Neuronal stem cell (in vitro differentiated cells): ENCODE results near the gene KLRC3.
"Not testable (repeated sequence)": the region's sequence is repeated elsewhere in the genome, so short reads cannot be mapped to it uniquely, and the experiment has no call there.

Experiments
- DNase-seq: peaks from one replicate; pipeline ENCODE4 v3.0.0-alpha.2; 2013; ENCODE audit warnings: low spot score
- H2AFZ ChIP-seq: one replicate; pipeline ENCODE4 v1.6.1; 2013; ENCODE audit warnings: mild to moderate bottlenecking, low read length, inconsistent platforms
- H2AK5ac ChIP-seq: 2 replicates; pipeline ENCODE4 v1.6.1; 2013; ENCODE audit warnings: low read depth, mild to moderate bottlenecking, inconsistent platforms, low read length, moderate library complexity, mixed read lengths
- H2BK120ac ChIP-seq: 2 replicates; pipeline ENCODE4 v1.6.1; 2013; ENCODE audit warnings: low read depth, mild to moderate bottlenecking, inconsistent platforms, low read length, moderate library complexity, mixed read lengths
- H2BK12ac ChIP-seq: one replicate; pipeline ENCODE4 v1.6.1; 2013; ENCODE audit warnings: low read length, inconsistent platforms
- H2BK15ac ChIP-seq: 2 replicates; pipeline ENCODE4 v1.6.1; 2013; ENCODE audit warnings: mild to moderate bottlenecking, low read length, inconsistent platforms, mixed read lengths
- H2BK5ac ChIP-seq: one replicate; pipeline ENCODE4 v1.6.1; 2013; ENCODE audit warnings: inconsistent platforms, mild to moderate bottlenecking, low read length, moderate library complexity
- H3K14ac ChIP-seq: one replicate; pipeline ENCODE4 v1.6.1; 2013; ENCODE audit warnings: low read length, inconsistent platforms
- H3K18ac ChIP-seq: 2 replicates; pipeline ENCODE4 v1.6.1; 2013; ENCODE audit warnings: low read length, inconsistent platforms
- H3K23ac ChIP-seq: 2 replicates; pipeline ENCODE4 v1.6.1; 2013; ENCODE audit warnings: low read depth, mild to moderate bottlenecking, mixed read lengths, low read length, inconsistent platforms; ENCODE audit not compliant: poor library complexity
- H3K27ac ChIP-seq: replicated peaks from 3 replicates; pipeline ENCODE4 v1.5.1; 2013; ENCODE audit warnings: low read length, inconsistent platforms
- H3K27me3 ChIP-seq, 3 experiments: 2 replicates each; pipeline ENCODE4 v1.6.1; 2013; ENCODE audit warnings: low read length in 3 of 3, mild to moderate bottlenecking in 2 of 3, inconsistent platforms in 1 of 3, low read depth in 1 of 3, mixed read lengths in 1 of 3, moderate library complexity in 1 of 3; ENCODE audit not compliant: control insufficient read depth in 3 of 3, insufficient read depth in 3 of 3
- H3K36me3 ChIP-seq, 2 donors: replicated peaks in 1 of 2; 2 replicates each; pipeline ENCODE4 v1.6.1; 2013; ENCODE audit warnings: low read length in 2 of 2; ENCODE audit not compliant: control insufficient read depth in 2 of 2, insufficient read depth in 2 of 2
- H3K4ac ChIP-seq: 2 replicates; pipeline ENCODE4 v1.6.1; 2013; ENCODE audit warnings: inconsistent platforms, mild to moderate bottlenecking, low read length, moderate library complexity
- H3K4me1 ChIP-seq, 2 donors: 1 replicate in 1 of 2; 2 replicates in 1 of 2; pipeline ENCODE4 v1.6.1; 2013; ENCODE audit warnings: low read length in 2 of 2, low read depth in 1 of 2; ENCODE audit not compliant: control insufficient read depth in 2 of 2, insufficient read depth in 1 of 2
- H3K4me2 ChIP-seq: one replicate; pipeline ENCODE4 v1.6.1; 2013; ENCODE audit warnings: mild to moderate bottlenecking, low read length, inconsistent platforms; ENCODE audit not compliant: insufficient read depth, poor library complexity, severe bottlenecking
- H3K4me3 ChIP-seq, 2 donors: 2 replicates each; pipeline ENCODE4 v1.5.1; 2013; ENCODE audit warnings: low read length in 2 of 2, mild to moderate bottlenecking in 2 of 2, inconsistent platforms in 1 of 2, moderate library complexity in 1 of 2
- H3K79me1 ChIP-seq: one replicate; pipeline ENCODE4 v1.6.1; 2013; ENCODE audit warnings: low read depth, mild to moderate bottlenecking, inconsistent platforms, low read length, moderate library complexity
- H3K9ac ChIP-seq: one replicate; pipeline ENCODE4 v1.6.1; 2013; ENCODE audit warnings: mild to moderate bottlenecking, low read depth, low read length, inconsistent platforms; ENCODE audit not compliant: poor library complexity
- H3K9me3 ChIP-seq, 2 donors: replicated peaks in 1 of 2; 2 replicates each; pipeline versions ENCODE3 to v1.6.1; 2013; ENCODE audit warnings: low read length in 2 of 2, mild to moderate bottlenecking in 2 of 2, inconsistent platforms in 1 of 2, low read depth in 1 of 2, mixed read lengths in 1 of 2, moderate library complexity in 1 of 2; ENCODE audit not compliant: control insufficient read depth in 2 of 2, insufficient read depth in 1 of 2
- H4K8ac ChIP-seq: one replicate; pipeline ENCODE4 v1.6.1; 2013; ENCODE audit warnings: low read depth, mild to moderate bottlenecking, inconsistent platforms, low read length, moderate library complexity
- H4K91ac ChIP-seq: one replicate; pipeline ENCODE4 v1.6.1; 2013; ENCODE audit warnings: low read length, low read depth, mild to moderate bottlenecking, inconsistent platforms; ENCODE audit not compliant: poor library complexity
- WGBS, 2 donors: extraction: QIAGEN DNeasy Blood & Tissue Kit; methylation state at CpG; one replicate each; pipeline ENCODE4 v1.1.7; 2013; ENCODE audit warnings: missing lambda C conversion rate in 2 of 2, mixed read lengths in 1 of 2; ENCODE audit not compliant: insufficient read length in 2 of 2, insufficient replicate concordance in 1 of 2; ENCODE audit errors: extremely low coverage in 2 of 2; 5-methylcytosine and 5-hydroxymethylcytosine counted together

Gene KLRC3

GRCh38 chr12:10437601-10438000, 17.2 kb upstream of the KLRC3 start:
- not testable (repeated sequence) for H3K14ac ChIP-seq, H2BK120ac ChIP-seq, DNase-seq, H2BK15ac ChIP-seq, H2AK5ac ChIP-seq, H3K9ac ChIP-seq, H3K27ac ChIP-seq, H3K79me1 ChIP-seq, H3K4ac ChIP-seq, H3K4me1 ChIP-seq, H3K27me3 ChIP-seq, H3K23ac ChIP-seq, H2AFZ ChIP-seq, H3K4me2 ChIP-seq, H4K91ac ChIP-seq, H3K18ac ChIP-seq, H3K4me3 ChIP-seq, H2BK12ac ChIP-seq, H4K8ac ChIP-seq, H2BK5ac ChIP-seq, H3K9me3 ChIP-seq, H3K36me3 ChIP-seq
- WGBS, 2 donors, result no CpG with 5 or more reads among the region's 2 CpGs

- H2AFZ ChIP-seq, H2BK5ac ChIP-seq, H3K36me3 ChIP-seq, H3K27me3 ChIP-seq, H2AK5ac ChIP-seq, H3K4me1 ChIP-seq, H3K14ac ChIP-seq, H3K9ac ChIP-seq, H2BK120ac ChIP-seq, H3K23ac ChIP-seq, H3K18ac ChIP-seq, H3K4me2 ChIP-seq, DNase-seq, H4K91ac ChIP-seq, H4K8ac ChIP-seq, H3K79me1 ChIP-seq, H3K4me3 ChIP-seq, H3K9me3 ChIP-seq, H2BK12ac ChIP-seq, H2BK15ac ChIP-seq, H3K4ac ChIP-seq, H3K27ac ChIP-seq: not testable (repeated sequence)
- WGBS, 2 donors, result no CpG with 5 or more reads among the region's 3 CpGs
These were observed 15.4 kb upstream of the KLRC3 start, which contains the start of gene KLRC2 for GRCh38 chr12:10435816-10436215. TSS of gene KLRC2 (minus strand) at chr12:10436010. CDS start at chr12:10435986, 24 bp downstream.

- not testable (repeated sequence) for H3K23ac ChIP-seq, H3K9ac ChIP-seq, H3K14ac ChIP-seq, H2BK5ac ChIP-seq, H2AK5ac ChIP-seq, DNase-seq, H3K27ac ChIP-seq, H3K4me3 ChIP-seq, H2BK15ac ChIP-seq, H3K79me1 ChIP-seq, H3K18ac ChIP-seq, H3K4me2 ChIP-seq, H3K4me1 ChIP-seq, H2AFZ ChIP-seq, H2BK12ac ChIP-seq, H3K27me3 ChIP-seq, H4K8ac ChIP-seq, H3K36me3 ChIP-seq, H2BK120ac ChIP-seq, H3K9me3 ChIP-seq, H4K91ac ChIP-seq, H3K4ac ChIP-seq
- WGBS, 2 donors, result no CpG with 5 or more reads among the region's 4 CpGs
These were observed 10.2 kb upstream of the KLRC3 start for GRCh38 chr12:10430623-10431022.

GRCh38 chr12:10425938-10426337, 5.5 kb upstream of the KLRC3 start:
- not testable (repeated sequence) for H3K36me3 ChIP-seq, H3K4ac ChIP-seq, H3K27ac ChIP-seq, H4K8ac ChIP-seq, H3K4me2 ChIP-seq, DNase-seq, H2BK12ac ChIP-seq, H3K27me3 ChIP-seq, H2BK15ac ChIP-seq, H3K14ac ChIP-seq, H3K9ac ChIP-seq, H3K4me3 ChIP-seq, H3K79me1 ChIP-seq, H2BK120ac ChIP-seq, H3K18ac ChIP-seq, H3K4me1 ChIP-seq, H2BK5ac ChIP-seq, H3K9me3 ChIP-seq, H2AK5ac ChIP-seq, H3K23ac ChIP-seq, H4K91ac ChIP-seq
- H2AFZ ChIP-seq, result peak overlapping the region; percentile 66
- no CpG with 5 or more reads among the region's 8 CpGs for WGBS, 2 donors
